A673 (cell line): Measurements from ENCODE around the gene LAS1L. TPM values are rescaled to one million over a fixed set of nuclear protein-coding genes. Genes with fewer than 3 reads are reported as not detected.
"Not testable (repeated sequence)": the region's sequence is repeated elsewhere in the genome, so short reads cannot be mapped to it uniquely, and the experiment has no call there.

Experiments used
- BruUV-seq: library from RNA; stranded (reverse); fragments of 400-500 nt; replicated peaks from 2 replicates; lab custom pipeline; 2021; lab: Mats Ljungman, UMichigan
- CTCF ChIA-PET: fragments of 300-600 bp; sonication (Branson Sonifier 250); formaldehyde crosslinking; loops from one replicate; lab custom pipeline; 2022; ENCODE audit warnings: antibody characterized with exemption; lab: Charles Lee
- POLR2A ChIA-PET: fragments of 300-600 bp; sonication (Branson Sonifier 250); formaldehyde crosslinking; loops from one replicate; lab custom pipeline; 2022; ENCODE audit warnings: antibody characterized with exemption; ENCODE audit not compliant: low non-redundant PET; lab: Charles Lee
- DNase-seq: peaks from one replicate; pipeline ENCODE4 v3.0.0-alpha.2; 2015; ENCODE audit warnings: low spot score
- H3K27ac ChIP-seq: fragments of 200-600 bp; sonication (generic); 2 replicates; pipeline ENCODE4 v1.5.1; 2016; ENCODE audit warnings: mixed run types, low read depth, mild to moderate bottlenecking, mixed read lengths, antibody characterized with exemption, low read length; ENCODE audit not compliant: poor library complexity, severe bottlenecking
- H3K27me3 ChIP-seq: fragments of 200-600 bp; sonication (generic); replicated peaks from 2 replicates; pipeline ENCODE4 v1.6.1; 2017; ENCODE audit warnings: mixed run types, low read depth, mild to moderate bottlenecking, mixed read lengths, antibody characterized with exemption, low read length; ENCODE audit not compliant: insufficient read depth, poor library complexity
- H3K36me3 ChIP-seq: fragments of 200-600 bp; sonication (generic); 2 replicates; pipeline ENCODE4 v1.6.1; 2016; ENCODE audit warnings: mixed run types, mild to moderate bottlenecking, mixed read lengths, antibody characterized with exemption, low read length; ENCODE audit not compliant: insufficient read depth, poor library complexity, severe bottlenecking
- H3K4me1 ChIP-seq: fragments of 200-600 bp; sonication (generic); 2 replicates; pipeline ENCODE4 v1.6.1; 2017; ENCODE audit warnings: mixed run types, mild to moderate bottlenecking, mixed read lengths, antibody characterized with exemption, low read length; ENCODE audit not compliant: insufficient read depth, poor library complexity, severe bottlenecking
- H3K4me3 ChIP-seq: fragments of 200-600 bp; sonication (generic); 2 replicates; pipeline ENCODE4 v1.5.1; 2016; ENCODE audit warnings: low read depth, mixed run types, mild to moderate bottlenecking, mixed read lengths, low read length; ENCODE audit not compliant: poor library complexity, severe bottlenecking
- H3K9me3 ChIP-seq: fragments of 200-600 bp; sonication (generic); 2 replicates; pipeline ENCODE4 v1.6.1; 2016; ENCODE audit warnings: mixed run types, low read depth, mild to moderate bottlenecking, mixed read lengths, antibody characterized with exemption, low read length; ENCODE audit not compliant: poor library complexity, severe bottlenecking
- EZH2 ChIP-seq: fragments of 200-600 bp; sonication (generic); IDR thresholded peaks from 2 replicates; pipeline ENCODE4 v1.6.1; 2017; ENCODE audit warnings: borderline replicate concordance, low read depth, mild to moderate bottlenecking, mixed read lengths, antibody characterized with exemption, low read length; ENCODE audit not compliant: poor library complexity, severe bottlenecking
- intact Hi-C: fragments of 100-400 bp; cut with micrococcal nuclease; formaldehyde crosslinking; loops from one replicate; pipeline ENCODE4 v1.10.0; 2022; ENCODE audit not compliant: unreplicated experiment
- total RNA-seq: library from RNA; stranded (reverse); gene quantifications from 2 replicates; pipeline ENCODE4 v1.2.3, GENCODE V29; 2021
- TF ChIP-seq, protein P1 (sequence below): fragments of 300-800, 200-600 bp; sonication (generic); conservative IDR thresholded peaks from 2 replicates; pipeline ENCODE4 v1.5.1; 2017; ENCODE audit warnings: low read depth, mild to moderate bottlenecking, antibody characterized with exemption, low read length, moderate library complexity, mixed read lengths

The LAS1L gene
- total RNA-seq, 1 experiment from 2014 or later, result 66.9 TPM

- no TSS peak for BruUV-seq
- TF ChIP-seq EZH2, result no peak
- TF ChIP-seq, protein P1, sequence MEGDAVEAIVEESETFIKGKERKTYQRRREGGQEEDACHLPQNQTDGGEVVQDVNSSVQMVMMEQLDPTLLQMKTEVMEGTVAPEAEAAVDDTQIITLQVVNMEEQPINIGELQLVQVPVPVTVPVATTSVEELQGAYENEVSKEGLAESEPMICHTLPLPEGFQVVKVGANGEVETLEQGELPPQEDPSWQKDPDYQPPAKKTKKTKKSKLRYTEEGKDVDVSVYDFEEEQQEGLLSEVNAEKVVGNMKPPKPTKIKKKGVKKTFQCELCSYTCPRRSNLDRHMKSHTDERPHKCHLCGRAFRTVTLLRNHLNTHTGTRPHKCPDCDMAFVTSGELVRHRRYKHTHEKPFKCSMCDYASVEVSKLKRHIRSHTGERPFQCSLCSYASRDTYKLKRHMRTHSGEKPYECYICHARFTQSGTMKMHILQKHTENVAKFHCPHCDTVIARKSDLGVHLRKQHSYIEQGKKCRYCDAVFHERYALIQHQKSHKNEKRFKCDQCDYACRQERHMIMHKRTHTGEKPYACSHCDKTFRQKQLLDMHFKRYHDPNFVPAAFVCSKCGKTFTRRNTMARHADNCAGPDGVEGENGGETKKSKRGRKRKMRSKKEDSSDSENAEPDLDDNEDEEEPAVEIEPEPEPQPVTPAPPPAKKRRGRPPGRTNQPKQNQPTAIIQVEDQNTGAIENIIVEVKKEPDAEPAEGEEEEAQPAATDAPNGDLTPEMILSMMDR, result no peak
- intact Hi-C loops, result no loop called here
- no peak for DNase-seq
- H3K36me3 ChIP-seq, result no peaks in the 10 kb centered on the region
- no peak overlapping the region for H3K27ac ChIP-seq
- ChIA-PET CTCF (no interaction called here), POLR2A (no interaction called here)
- no peaks in the 10 kb centered on the region for H3K4me1 ChIP-seq
- no peaks in the 10 kb centered on the region for H3K27me3 ChIP-seq
- no peaks in the 10 kb centered on the region for H3K9me3 ChIP-seq
- H3K4me3 ChIP-seq, result no peak overlapping the region
Observed at GRCh38 chrX:65491620-65492019, 43.0 kb downstream of the LAS1L start.

DNA sequence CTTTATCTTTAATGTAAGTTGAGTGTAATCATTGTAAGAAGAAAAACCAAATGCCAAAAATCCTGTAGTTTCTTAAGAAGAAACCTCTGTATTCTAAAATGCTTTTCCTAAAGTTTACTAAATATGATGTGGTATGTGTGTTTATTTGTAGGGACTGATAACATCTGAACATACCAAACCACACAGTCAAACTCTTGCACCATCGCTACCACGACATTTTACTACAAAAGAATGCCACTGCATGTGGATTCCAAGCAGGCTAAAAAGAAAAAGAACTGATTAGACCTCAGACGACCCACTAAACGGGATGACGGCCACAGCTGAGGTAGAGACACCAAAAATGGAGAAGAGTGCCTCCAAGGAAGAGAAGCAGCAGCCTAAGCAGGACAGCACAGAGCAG, 46.1 kb downstream of the LAS1L start:
- no TSS peak for BruUV-seq
- Histone ChIP-seq H3K36me3 (no peaks in the 10 kb centered on the region), H3K4me3 (no peak overlapping the region), H3K27me3 (no peaks in the 10 kb centered on the region), H3K27ac (no peak overlapping the region), H3K4me1 (no peaks in the 10 kb centered on the region), H3K9me3 (no peaks in the 10 kb centered on the region)
- CTCF ChIA-PET, result no interaction called here
- no peak for DNase-seq
- TF ChIP-seq, protein P1, result no peak
- TF ChIP-seq EZH2, result no peak
- intact Hi-C loops, result loop anchor here (10.0 kb wide), 1 partner anchor 54 kb away; no protein-coding TSS in a partner anchor
- POLR2A ChIA-PET, result no interaction called here

- no peak for DNase-seq
- intact Hi-C loops, result loop anchor here (10.0 kb wide), 1 partner anchor 46 kb away; no protein-coding TSS in a partner anchor
- BruUV-seq, result no TSS peak
- H3K36me3 ChIP-seq, result no peaks in the 10 kb centered on the region
- ChIA-PET POLR2A (no interaction called here), CTCF (no interaction called here)
- H3K4me1 ChIP-seq, result no peaks in the 10 kb centered on the region
- H3K4me3 ChIP-seq, result no peak overlapping the region
- TF ChIP-seq, protein P1, result no peak
- no peak for TF ChIP-seq EZH2
- H3K9me3 ChIP-seq, result no peaks in the 10 kb centered on the region
- no peak overlapping the region for H3K27ac ChIP-seq
- H3K27me3 ChIP-seq, result no peaks in the 10 kb centered on the region
Observed at GRCh38 chrX:65480960-65481359, 53.6 kb downstream of the LAS1L start.

GRCh38 chrX:65479102-65479501, 55.5 kb downstream of the LAS1L start:
- BruUV-seq, H3K27me3 ChIP-seq, intact Hi-C loops, H3K27ac ChIP-seq, CTCF ChIA-PET, POLR2A ChIA-PET, H3K36me3 ChIP-seq, DNase-seq, H3K4me3 ChIP-seq, H3K9me3 ChIP-seq, H3K4me1 ChIP-seq: not testable (repeated sequence)
